Suprapubic skin (tissue), 4 donors: ENCODE results near the gene ZNF70. TPM values are rescaled to one million over a fixed set of nuclear protein-coding genes. Genes with fewer than 3 reads are reported as not detected.

ENCODE experiments used
- DNase-seq, 2 donors: peaks; one replicate each; pipeline ENCODE4 v3.0.0-alpha.2; 2019; ENCODE audit warnings: low spot score in 2 of 2
- H3K27ac ChIP-seq: fragments of 200-600 bp; sonication (generic); one replicate; pipeline ENCODE4 v1.5.1; 2019
- H3K27me3 ChIP-seq: fragments of 200-600 bp; sonication (generic); one replicate; pipeline ENCODE4 v1.5.1; 2019
- H3K36me3 ChIP-seq: fragments of 200-600 bp; sonication (generic); one replicate; pipeline ENCODE4 v1.5.1; 2019
- H3K4me1 ChIP-seq: fragments of 200-600 bp; sonication (generic); one replicate; pipeline ENCODE4 v1.5.1; 2019
- H3K4me3 ChIP-seq: fragments of 200-600 bp; sonication (generic); one replicate; pipeline ENCODE4 v1.5.1; 2019; ENCODE audit warnings: mild to moderate bottlenecking
- H3K9me3 ChIP-seq: fragments of 200-600 bp; sonication (generic); one replicate; pipeline ENCODE4 v1.5.1; 2019
- EP300 ChIP-seq: sonication (generic); formaldehyde crosslinking; IDR thresholded peaks from one replicate; pipeline ENCODE4 v1.6.1; 2017; ENCODE audit warnings: antibody characterized with exemption
- POLR2A ChIP-seq, 2 donors: fragments of 450-650 bp; IDR thresholded peaks; one replicate each; pipeline ENCODE4 v1.6.1; 2017; ENCODE audit warnings: antibody characterized with exemption in 2 of 2, mild to moderate bottlenecking in 2 of 2, moderate library complexity in 2 of 2
- POLR2AphosphoS5 ChIP-seq, 3 donors: sonication (generic); formaldehyde crosslinking; IDR thresholded peaks; one replicate each; pipeline ENCODE4 v1.6.1; 2017; ENCODE audit warnings: antibody characterized with exemption in 3 of 3
- WGBS: methylation state at CpG from one replicate; pipeline ENCODE4 v1.1.5; 2018; 5-methylcytosine and 5-hydroxymethylcytosine counted together
- total RNA-seq, 4 donors: library from RNA; depleted of rRNA; stranded (reverse); fragments of >200 nt; gene quantifications; one replicate each; pipeline ENCODE4 v1.1.0, GENCODE V29; 2016
- TF ChIP-seq, protein P1 (sequence below), 2 donors: fragments of 200-600 bp in 1 of 2; fragments of 450-650 bp in 1 of 2; sonication (generic) in 1 of 2; IDR thresholded peaks; one replicate each; pipeline ENCODE4 v1.5.1; 2016 to 2019; ENCODE audit warnings: antibody characterized with exemption in 2 of 2, mild to moderate bottlenecking in 1 of 2, moderate library complexity in 1 of 2

Gene ZNF70
- total RNA-seq, 4 donors from 2014 or later, result 1.7 to 5.1 (median 3.1) TPM

DNA sequence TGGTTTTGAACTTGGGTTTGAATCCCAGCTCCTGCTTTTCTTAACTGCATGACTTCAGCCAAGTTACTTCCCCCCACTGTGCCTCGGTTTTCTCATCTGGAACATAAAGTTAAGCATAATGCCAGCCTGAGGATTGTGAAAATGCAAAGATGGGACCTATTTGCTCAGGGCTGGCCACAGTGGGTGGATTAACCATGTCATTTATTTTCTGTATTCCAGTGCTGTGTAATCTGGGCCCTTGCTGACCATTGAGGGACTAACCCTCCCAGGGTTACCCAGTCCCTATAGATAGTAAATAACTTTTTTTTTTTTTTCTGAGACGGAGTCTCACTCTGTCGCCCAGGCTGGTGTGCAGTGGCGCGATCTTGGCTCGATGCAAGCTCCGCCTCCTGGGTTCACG lies 4.8 kb upstream of the ZNF70 start:
- no peaks in the 10 kb centered on the region for H3K36me3 ChIP-seq
- DNase-seq, result no peak
- 82% methylated on average over 8 of the region's 8 CpGs for WGBS
- no peak overlapping the region for H3K27ac ChIP-seq
- no peaks in the 10 kb centered on the region for H3K9me3 ChIP-seq
- no peak for TF ChIP-seq EP300
- TF ChIP-seq, protein P1, sequence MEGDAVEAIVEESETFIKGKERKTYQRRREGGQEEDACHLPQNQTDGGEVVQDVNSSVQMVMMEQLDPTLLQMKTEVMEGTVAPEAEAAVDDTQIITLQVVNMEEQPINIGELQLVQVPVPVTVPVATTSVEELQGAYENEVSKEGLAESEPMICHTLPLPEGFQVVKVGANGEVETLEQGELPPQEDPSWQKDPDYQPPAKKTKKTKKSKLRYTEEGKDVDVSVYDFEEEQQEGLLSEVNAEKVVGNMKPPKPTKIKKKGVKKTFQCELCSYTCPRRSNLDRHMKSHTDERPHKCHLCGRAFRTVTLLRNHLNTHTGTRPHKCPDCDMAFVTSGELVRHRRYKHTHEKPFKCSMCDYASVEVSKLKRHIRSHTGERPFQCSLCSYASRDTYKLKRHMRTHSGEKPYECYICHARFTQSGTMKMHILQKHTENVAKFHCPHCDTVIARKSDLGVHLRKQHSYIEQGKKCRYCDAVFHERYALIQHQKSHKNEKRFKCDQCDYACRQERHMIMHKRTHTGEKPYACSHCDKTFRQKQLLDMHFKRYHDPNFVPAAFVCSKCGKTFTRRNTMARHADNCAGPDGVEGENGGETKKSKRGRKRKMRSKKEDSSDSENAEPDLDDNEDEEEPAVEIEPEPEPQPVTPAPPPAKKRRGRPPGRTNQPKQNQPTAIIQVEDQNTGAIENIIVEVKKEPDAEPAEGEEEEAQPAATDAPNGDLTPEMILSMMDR (IDR thresholded peaks at IDR 0.05), result no peak
- TF ChIP-seq POLR2AphosphoS5 (IDR thresholded peaks at IDR 0.05), result no peak
- no peak for TF ChIP-seq POLR2A (IDR thresholded peaks at IDR 0.05)
- no peak overlapping the region for H3K4me3 ChIP-seq
- peaks cover 9% of the 10 kb centered on the region for H3K4me1 ChIP-seq
- H3K27me3 ChIP-seq, result no peaks in the 10 kb centered on the region

DNA sequence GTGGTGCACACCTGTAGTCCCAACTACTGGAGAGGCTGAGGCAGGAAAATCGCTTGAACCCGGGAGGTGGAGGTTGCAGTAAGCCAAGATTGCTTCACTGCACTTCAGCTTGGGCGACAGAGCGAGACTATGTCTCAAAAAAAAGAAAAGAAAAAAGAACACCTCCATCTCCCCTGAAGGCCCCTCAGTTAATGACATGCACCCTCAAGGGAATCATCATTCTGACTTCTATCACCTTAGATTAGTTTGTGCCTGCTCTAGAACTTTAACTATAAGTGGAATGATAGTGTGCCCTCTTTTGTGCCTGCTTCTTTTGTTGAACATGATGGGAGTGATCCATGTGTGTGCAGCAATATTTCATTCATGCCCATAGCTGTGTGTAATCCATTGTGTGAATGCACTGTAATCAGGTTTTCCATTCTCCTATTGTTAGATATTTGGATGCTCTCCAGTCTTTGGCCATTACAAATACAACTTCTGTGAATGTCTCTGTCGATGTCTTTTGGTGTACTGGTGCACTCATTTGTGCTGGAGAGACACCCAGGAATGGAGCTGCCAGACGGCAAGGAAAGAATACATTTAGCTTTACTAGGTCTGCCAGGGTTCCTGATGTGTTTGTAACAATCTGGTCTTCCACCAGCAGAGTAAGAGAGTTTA lies 4.2 kb upstream of the ZNF70 start:
- H3K27me3 ChIP-seq, result no peaks in the 10 kb centered on the region
- H3K4me1 ChIP-seq, result peaks cover 15% of the 10 kb centered on the region
- no peak for DNase-seq
- TF ChIP-seq, protein P1 (IDR thresholded peaks at IDR 0.05), result no peak
- TF ChIP-seq POLR2A (IDR thresholded peaks at IDR 0.05) (no peak), POLR2AphosphoS5 (IDR thresholded peaks at IDR 0.05) (no peak), EP300 (no peak)
- H3K9me3 ChIP-seq, result no peaks in the 10 kb centered on the region
- H3K4me3 ChIP-seq, result no peak overlapping the region
- H3K27ac ChIP-seq, result no peak overlapping the region
- WGBS, result 66% methylated on average over 6 of the region's 6 CpGs
- H3K36me3 ChIP-seq, result no peaks in the 10 kb centered on the region

DNA sequence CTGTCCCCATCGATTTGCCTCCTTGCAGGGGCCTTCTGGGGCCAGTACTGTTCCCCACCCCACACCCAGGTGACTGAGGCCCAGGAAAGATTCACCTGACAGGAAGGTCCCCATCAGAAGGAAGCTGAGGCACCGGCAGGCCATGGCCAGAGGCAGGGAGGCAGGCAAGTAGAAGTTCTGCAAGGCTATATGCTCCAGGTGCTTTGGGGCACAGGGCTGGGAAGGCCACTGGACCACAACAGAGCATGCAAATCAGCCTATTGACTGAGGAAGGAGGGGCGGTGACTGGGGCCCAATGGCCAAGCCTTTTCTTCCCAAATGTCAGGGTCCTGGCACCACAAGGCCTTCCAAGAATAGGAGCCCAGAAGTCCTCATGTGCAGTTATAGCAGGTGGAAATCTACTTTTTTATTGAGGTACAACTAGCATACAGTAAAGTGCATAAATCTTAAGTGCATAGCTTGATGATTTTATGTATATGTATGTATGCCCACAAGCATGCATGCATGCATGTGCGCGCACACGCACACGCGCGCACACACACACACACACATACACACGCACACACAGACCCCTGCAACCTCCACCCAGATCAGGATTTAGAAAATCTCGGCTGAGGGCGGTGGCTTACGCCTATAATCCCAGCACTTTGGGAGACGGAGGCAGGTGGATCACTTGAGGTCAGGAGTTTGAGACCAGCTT lies 3.5 kb upstream of the ZNF70 start, which contains the start of gene VPREB3:
TSS of gene VPREB3 (minus strand) at position 206 of the 700 bp plus-strand sequence. CDS start at position 144, 62 bp downstream.
- WGBS, result 92% methylated on average over 14 of the region's 14 CpGs
- no peaks in the 10 kb centered on the region for H3K27me3 ChIP-seq
- no peaks in the 10 kb centered on the region for H3K36me3 ChIP-seq
- no peak within 1 kb of the TSS for H3K4me3 ChIP-seq
- H3K4me1 ChIP-seq, result peaks cover 22% of the 10 kb centered on the region
- no peaks in the 10 kb centered on the region for H3K9me3 ChIP-seq
- no peak for DNase-seq
- no peak within 1 kb of the TSS for H3K27ac ChIP-seq
- TF ChIP-seq EP300 (no peak), POLR2A (IDR thresholded peaks at IDR 0.05) (no peak), POLR2AphosphoS5 (IDR thresholded peaks at IDR 0.05) (no peak)
- TF ChIP-seq, protein P1 (IDR thresholded peaks at IDR 0.05), result no peak

DNA sequence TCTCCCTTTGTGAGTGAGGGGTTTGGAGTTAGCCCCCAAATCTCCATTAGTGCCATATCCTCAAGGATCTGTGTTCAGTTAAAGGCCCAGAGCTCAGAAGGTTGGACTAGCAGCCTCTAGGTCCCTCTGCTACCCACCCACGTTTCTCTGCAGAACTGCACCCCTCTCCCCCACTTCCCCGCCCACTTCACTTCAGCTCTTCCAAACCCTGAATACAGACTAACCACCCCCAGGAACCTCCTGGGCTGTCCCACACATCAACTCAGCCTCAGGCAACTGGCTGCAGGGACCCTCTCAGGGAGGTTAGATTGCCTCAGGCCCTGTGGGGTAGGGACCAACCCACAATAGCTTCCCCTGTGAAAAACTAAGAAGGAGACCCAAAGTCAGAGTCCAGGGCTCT lies 2.5 kb upstream of the ZNF70 start:
- H3K36me3 ChIP-seq, result no peaks in the 10 kb centered on the region
- H3K27me3 ChIP-seq, result no peaks in the 10 kb centered on the region
- H3K4me3 ChIP-seq, result no peak overlapping the region
- WGBS, result 71% methylated on average over 2 of the region's 2 CpGs
- H3K9me3 ChIP-seq, result no peaks in the 10 kb centered on the region
- no peak overlapping the region for H3K27ac ChIP-seq
- no peak for DNase-seq
- peaks cover 22% of the 10 kb centered on the region for H3K4me1 ChIP-seq
- TF ChIP-seq EP300, result no peak
- no peak for TF ChIP-seq POLR2AphosphoS5 (IDR thresholded peaks at IDR 0.05)
- TF ChIP-seq, protein P1 (IDR thresholded peaks at IDR 0.05), result no peak
- no peak for TF ChIP-seq POLR2A (IDR thresholded peaks at IDR 0.05)

DNA sequence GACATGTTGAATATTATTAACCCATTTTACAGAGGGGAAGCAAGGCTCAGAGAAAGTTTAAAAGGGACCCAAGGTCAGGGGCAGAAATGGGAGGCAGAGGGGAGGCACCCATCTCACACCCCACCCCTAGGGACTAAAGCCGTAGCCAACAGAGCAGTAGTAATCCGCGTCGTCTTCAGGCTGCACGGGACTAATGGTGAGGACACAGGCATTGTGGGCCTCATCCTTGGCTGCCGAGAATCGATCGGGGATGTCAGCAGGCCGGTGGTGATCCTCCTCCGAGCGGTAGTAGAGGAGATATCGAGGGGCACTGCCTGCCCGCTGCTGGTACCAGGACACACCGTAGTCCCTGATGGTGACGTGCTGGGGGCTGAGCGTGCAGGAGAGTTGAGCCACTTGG lies 1.8 kb upstream of the ZNF70 start:
- no peak for DNase-seq
- no peaks in the 10 kb centered on the region for H3K27me3 ChIP-seq
- H3K36me3 ChIP-seq, result no peaks in the 10 kb centered on the region
- no peak overlapping the region for H3K4me3 ChIP-seq
- H3K27ac ChIP-seq, result no peak overlapping the region
- H3K4me1 ChIP-seq, result peaks cover 22% of the 10 kb centered on the region
- TF ChIP-seq POLR2A (IDR thresholded peaks at IDR 0.05), result no peak
- TF ChIP-seq, protein P1 (IDR thresholded peaks at IDR 0.05), result no peak
- no peak for TF ChIP-seq POLR2AphosphoS5 (IDR thresholded peaks at IDR 0.05)
- no peak for TF ChIP-seq EP300
- no peaks in the 10 kb centered on the region for H3K9me3 ChIP-seq
- WGBS, result 94% methylated on average over 10 of the region's 16 CpGs
